Measurements from ENCODE around the gene RETN.

GRCh38 chr19:7641290-7642276 lies 27.3 kb upstream of the RETN start:
- TF ChIP-seq CTCF (IDR thresholded peaks at IDR 0.05) (no peak), POLR2A (IDR thresholded peaks at IDR 0.05) (no peak)
